ENCODE measurements around the gene KIF6. TPM values are rescaled to one million over a fixed set of nuclear protein-coding genes. Genes with fewer than 3 reads are reported as not detected.
"Not testable (repeated sequence)": the region's sequence is repeated elsewhere in the genome, so short reads cannot be mapped to it uniquely, and the experiment has no call there.

KIF6 gene
- total RNA-seq, 1 donor from 2014 or later = 0.78 TPM

DNA sequence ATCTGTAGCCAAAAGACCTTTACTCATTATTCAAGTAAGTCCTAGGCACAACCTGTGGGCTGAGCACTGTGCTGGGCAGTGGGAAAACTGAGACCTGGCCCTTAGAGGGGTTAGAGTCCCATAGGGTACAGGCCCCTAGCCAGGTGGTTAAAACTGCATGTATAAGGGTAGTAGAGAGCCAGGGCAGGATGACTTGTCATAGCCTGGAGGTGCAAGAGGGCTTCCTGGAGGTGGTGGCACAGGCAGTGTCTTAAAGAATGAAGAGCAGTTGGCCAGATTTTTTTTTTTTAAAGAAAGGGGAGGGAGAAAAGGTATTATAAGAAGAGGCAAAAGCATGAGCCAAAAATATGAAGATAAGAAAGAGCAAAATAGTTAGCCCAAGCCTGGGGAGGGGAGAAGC, 226.2 kb downstream of the KIF6 start:
- no peak for DNase-seq (ENCODE audit: low spot score)

DNA sequence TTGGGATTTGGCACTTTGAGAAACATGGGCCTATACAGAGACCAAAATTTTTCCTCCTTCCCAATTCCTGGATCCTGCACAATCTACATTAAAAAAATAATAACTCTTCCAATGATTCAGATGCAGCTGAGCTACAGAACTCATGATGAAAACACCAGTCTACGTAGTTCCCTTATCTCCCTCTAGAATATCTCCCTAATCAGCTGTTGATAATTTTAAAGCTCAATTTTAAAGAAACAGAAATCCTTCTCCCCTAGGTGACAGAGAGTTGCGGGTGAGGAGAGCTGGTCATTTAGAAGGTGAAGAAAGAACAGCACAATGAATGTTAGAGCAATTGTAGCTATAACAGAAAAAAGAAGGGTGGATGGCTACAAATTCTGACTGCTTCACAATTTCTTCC, 227.1 kb downstream of the KIF6 start:
- DNase-seq (ENCODE audit: low spot score) = no peak

DNA sequence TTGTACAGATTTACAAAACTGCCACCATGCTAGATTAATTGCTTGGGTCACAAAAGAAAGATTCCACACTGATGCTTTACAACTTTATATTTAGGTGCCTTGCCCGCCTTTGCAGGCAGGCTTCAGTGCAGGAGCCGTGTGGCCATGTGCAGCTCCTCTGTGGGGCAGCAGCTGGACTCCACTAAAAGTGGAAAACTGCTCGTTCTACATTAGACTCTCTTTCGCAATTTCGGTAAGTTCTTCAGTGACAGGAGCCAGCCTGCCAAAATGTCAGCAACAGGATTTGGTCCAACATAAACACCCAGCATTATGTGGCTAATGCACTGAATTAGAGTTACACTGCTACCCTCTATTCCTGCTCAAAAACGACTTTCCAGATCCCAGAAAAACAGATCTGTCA, 228.3 kb downstream of the KIF6 start:
- DNase-seq (ENCODE audit: low spot score) = peak; percentile 45

DNA sequence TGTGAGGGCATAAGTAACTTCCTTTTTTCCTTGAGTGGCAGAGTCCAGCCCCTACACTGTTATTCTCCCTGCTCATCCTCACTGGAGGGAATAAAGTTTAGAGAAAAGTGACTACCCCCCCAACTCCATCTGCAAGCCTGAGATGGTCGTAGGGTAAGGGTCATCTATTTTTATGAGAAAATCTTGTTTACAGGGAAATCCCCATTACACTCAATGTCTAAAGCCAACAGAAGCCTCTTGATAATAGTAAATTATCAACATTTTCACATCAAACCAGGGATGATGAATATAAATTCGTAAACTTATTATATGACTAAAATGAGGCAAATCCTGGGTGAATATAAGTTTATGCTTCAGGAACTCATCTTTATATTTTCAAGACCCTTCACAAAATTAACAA, 228.8 kb downstream of the KIF6 start:
- no peak for DNase-seq (ENCODE audit: low spot score)

DNA sequence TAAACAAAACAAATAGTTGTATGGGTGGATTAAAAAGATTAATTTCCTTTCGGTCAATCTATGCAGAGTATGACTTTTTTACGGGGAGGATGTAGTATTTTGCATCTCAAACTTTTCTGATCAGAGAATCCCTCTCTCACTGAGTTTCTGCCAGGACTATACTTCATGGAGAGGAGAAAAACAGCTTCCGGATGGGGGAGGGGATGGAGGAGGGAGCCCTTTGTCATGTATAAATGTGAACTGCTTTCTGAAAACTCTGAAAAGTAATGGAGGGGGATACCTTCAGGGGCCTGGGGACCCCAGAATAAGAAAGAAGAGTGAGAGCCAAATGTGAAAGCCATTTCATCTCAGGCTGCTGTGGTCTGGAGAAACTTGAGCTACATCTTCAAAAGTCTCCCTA, 229.6 kb downstream of the KIF6 start:
- DNase-seq (ENCODE audit: low spot score) = no peak

DNA sequence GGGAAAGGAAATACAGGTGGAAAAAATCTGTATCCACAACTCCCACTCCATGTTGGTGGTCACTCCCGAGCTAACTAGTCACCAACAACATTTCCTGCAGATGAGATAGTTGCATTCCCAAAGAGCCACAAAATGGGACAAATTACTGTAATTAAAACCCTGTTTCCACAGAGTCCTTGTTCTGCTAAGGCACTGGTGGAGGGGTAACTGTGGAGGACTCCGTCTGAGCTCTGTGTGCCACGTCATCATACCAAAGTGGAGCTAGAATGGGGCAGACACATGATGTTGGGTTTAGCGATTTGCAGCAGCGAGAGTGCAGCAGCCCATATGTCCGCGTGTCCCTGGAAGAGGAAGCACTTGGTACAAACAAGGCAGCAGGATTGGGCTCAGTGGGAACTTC, 230.2 kb downstream of the KIF6 start:
- DNase-seq (ENCODE audit: low spot score) = no peak

DNA sequence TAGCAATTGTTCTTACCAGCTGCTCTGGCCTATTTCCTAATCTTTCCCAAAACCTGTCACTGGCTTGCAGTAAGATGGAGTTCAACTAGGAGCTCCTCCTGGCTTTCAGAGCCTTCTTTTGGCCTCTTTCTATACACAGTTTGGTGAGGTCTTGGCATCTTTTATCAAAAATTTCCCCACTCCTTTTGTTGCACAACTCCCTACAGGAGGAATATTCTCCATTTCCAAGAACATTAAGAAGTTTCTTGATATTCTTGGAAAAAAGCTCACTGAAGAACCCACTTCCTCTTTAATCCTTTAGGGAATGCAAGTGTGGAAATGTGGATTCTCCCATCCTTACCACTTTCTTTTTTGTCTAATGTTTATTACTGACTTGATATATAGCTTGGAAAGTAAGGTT, 231.4 kb downstream of the KIF6 start:
- DNase-seq (ENCODE audit: low spot score) = no peak

DNA sequence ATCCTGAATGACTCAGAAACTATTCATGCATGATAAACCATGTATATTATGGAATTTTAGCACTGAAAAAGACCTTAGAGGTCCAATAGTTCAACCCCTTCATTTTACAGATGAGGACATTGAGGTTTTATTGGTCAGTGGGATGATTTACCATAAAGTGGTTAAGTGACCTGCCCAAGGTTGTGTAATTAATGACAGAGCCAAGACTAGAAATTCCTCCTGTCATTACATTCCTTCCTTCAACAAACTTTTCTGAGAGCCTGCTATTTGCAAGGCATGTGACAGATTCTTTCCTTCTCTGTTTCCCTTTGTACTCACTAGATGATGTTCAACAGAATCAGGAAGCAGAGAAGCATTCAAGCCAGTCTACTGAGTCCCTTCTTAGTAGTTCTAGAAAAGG, 232.0 kb downstream of the KIF6 start:
- DNase-seq (ENCODE audit: low spot score) = no peak

DNA sequence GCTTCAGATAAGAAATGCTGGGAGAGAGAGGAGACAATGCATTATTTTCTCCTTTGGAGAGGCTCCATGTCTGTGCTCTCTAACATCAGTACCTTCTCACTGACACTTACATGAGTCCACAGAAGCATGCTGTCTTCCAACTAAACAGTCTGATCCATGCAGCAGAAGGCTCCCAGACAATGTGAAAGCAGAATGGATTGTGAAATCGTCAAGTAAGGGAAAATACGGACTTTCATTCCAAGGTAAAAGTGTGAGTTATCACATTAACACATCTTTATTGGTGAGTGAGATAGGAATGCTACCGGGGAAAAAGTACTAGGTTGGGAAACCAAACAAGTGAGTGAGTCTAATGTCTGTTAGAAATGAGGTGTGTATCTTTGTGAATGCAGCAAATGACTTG, 235.1 kb downstream of the KIF6 start:
- DNase-seq (ENCODE audit: low spot score) = no peak

DNA sequence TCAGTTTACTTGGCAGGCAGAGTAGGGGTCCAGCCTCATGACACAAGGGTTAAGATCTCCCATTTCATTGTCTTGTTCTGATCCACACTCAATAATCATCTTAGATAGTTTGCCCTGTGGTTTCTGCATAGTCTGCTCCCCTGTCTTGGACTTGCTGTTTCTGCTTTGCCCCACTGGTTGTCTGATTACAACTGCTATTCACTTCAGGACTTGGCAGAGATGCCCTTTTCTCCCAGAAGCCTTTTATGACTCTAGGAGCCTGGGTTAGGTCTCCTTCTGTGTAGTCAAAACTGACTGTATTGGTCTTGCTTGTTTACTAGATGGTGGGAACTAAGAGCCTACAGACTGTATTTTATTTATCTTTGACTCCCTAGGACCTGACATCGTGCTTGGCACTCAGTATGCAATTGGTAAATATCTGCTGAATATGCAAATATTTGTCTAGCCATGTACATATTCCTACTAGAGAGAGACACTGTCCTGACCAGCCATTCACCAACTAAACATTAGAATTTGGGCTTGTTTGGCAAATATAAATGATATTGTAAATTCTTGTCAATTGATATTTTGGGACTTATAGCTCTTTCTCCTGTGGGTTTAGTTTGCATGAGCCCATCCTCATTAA, 236.8 kb downstream of the KIF6 start:
- DNase-seq (ENCODE audit: low spot score) = no peak

DNA sequence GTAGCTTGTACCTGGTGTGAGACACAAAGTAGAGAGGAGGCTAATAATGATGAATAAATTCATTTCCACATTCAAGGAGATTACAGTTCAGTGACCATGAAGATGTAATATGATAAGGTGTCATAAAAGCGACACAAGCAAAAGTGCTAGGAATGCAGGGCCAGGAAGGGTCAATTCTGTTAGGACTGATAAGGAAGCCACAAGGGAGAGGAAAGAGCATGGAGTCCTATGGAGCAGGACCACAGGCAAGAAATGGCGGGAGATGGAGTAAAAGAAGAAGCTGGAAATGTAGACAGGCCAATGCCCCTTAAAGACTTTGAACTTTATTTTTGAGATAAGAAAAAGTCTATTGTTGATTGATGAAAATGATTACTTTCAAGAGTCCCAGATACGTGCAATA, 240.9 kb downstream of the KIF6 start:
- no peak for DNase-seq (ENCODE audit: low spot score)

DNA sequence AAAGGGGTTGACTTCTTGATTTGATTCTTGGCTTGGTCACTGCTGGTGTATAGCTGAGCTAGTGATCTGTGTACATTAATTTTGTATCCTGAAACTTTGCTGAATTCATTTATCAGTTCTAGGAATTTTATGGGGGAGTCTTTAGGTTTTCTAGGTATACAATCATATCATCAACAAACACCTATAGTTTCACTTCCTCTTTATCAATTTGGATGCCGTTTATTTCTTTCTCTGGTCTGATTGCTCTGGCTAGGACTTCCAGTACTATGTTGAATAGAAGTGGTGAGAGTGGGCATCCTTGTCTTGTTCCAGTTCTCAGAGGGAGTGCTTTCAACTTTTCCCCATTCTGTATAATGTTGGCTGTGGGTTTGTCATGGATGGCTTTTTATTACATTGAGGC, 245.4 kb downstream of the KIF6 start:
- DNase-seq (ENCODE audit: low spot score) = not testable (repeated sequence)

DNA sequence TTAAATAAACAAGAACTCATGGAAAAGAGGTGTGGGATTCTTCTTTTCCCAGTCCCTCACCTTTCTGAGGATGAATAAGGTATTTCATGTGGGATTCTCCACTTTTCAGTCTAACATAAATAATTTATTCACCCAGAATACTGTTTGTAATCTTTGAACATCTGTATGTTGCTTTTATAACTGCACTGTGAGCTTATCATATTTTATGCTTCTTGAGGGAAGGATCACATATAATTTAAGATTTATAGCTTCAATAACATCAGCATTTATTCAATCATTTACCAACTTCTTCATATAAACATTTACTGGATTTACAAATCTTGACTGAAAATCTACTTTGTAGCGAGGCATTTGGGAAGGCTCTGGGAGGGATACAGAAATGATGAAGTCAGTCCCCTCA, 248.5 kb downstream of the KIF6 start:
- no peak for DNase-seq (ENCODE audit: low spot score)

DNA sequence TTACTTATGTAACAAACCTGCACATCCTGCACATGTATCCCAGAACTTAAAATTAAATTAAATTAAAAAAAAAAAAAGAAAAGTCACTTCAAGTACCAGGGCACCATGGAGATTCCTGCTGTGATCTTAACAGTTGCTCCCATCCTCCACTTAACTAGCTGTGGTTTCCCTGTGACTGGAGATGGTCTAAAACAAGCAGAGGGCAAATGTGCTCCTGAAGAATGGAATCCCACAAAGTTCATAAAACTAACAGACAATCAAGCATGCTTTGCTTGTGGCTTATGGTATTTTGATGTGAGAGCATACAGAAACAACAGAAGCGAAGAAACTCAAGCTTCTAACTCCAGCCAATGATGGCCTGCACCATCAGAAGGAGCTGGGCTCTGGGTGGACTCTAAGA, 249.1 kb downstream of the KIF6 start:
- no peak for DNase-seq (ENCODE audit: low spot score)

DNA sequence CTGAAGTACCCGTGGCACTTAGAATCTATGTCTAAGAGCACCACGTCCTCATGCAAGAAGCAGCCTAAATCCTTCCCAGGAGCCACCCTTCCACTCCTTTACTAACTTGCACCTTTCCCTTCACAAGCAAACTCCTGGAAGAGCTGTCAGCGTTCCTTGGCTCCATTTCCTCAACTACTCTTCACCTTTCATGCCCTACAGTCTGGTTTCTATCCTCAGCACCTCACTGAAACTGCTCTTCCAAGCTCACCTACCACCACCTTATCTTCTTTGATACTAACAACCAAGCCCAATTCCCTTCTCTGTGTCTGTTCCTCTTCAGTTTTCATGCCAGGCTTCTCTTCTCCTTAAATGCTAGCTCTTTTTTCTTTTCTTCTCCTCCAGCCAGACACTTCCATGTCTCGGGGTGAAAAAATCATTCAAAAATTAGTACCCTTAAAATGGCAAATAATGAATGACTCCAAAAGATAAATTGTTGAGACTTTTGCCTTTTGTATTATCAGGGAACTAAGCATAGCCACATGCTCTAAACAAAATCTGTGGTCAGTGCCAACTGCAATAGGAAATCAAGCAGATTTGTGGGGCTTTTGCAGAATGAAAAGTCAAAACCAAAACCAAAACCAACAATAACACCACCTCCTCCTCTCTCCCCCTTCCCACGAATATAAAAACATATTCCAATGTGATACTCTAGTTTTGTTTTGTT, 253.1 kb downstream of the KIF6 start:
- no peak for DNase-seq (ENCODE audit: low spot score)

DNA sequence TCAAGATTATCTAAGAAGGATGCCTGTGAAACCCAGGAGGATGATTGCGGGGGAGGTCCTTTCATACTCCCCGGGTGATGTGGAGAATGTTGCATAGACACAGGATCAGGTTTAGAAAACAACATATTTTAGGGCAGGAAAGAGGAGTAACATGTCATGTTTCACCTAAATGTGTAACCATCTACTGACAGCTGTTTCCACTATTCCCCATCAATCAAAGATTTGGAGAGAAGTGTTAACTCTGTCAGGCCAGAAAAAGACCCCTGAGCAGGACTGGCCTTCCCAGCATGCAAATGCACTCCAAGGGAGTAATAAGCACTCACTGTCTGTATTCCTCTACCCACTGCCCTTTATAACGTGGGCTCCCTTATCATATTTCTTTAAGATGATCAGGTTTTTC, 254.7 kb downstream of the KIF6 start:
- DNase-seq (ENCODE audit: low spot score) = no peak

DNA sequence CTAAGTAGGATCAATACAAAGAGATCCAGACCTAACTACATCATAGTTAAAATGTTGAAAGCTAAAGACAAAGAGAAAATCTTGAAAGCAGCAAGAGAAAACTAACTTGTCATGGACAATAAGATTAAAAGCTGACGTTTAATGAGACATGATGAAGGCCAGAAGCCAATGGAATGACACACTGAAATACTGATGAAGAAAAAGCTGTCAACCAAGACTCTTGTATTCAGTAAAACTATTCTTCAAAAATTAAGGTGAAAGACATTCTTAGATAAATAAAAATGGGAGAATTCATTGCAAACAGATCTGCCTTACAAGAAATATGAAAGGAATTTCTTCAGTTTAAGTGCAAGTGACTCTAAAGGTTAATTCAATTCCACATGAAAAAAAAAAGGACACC, 256.8 kb downstream of the KIF6 start:
- no peak for DNase-seq (ENCODE audit: low spot score)

DNA sequence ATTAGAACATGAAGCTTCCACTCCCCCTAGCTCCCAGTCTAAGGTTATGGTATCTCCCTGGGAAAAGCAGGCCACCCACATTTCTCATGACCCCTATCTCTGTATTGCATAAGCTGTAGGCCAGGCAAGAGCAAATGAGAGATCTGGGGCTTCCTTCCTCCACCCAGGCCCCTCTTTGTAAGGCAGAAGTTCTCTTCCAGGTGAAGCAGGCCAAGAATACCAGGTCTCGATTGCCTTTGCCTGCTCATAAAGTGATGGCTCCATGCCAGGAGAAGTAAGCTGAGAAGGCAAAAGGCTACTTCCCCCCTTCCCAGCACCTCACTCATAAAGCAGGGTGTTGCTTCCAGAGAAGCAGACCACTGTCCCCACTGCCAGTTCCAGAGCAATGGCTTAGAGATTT, 258.6 kb downstream of the KIF6 start:
- no peak for DNase-seq (ENCODE audit: low spot score)

DNA sequence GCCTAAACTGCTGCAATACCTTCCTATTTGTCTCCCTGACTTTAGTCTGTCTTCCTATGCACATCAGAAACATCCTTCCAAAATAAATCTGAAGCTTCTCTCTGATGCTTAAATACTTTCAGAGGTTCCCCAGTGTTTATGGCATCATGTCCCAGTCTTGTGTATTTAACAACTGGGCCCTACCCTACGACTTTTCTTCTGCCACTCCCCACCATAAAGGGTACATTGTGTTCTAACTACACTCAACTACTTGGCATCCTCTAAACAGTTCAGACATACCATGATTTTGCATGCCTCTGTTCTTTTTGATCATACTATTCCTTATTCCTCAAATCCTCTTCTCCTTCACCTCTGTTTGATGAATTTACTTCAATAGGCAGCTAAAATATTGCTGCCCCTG, 259.7 kb downstream of the KIF6 start:
- no peak for DNase-seq (ENCODE audit: low spot score)

DNA sequence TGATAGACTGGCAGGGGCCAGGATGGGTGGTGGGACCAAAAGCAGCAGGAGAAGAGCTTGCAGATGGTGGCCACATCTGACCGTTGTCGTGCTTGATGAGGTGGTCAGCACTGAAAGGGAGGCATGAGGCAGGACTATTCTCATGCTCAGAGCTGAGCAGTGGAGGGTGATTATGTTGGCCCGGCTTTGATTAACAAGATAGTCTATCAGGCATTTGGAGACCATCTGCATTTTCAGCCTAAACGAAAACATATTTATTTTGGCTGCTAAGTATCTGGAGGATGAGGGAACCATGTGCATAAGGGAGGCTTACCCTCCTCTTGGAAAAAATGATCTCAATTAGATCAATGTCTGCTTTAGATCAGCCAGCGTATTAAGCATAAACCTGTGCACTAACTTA, 261.1 kb downstream of the KIF6 start:
- no peak for DNase-seq (ENCODE audit: low spot score)

DNA sequence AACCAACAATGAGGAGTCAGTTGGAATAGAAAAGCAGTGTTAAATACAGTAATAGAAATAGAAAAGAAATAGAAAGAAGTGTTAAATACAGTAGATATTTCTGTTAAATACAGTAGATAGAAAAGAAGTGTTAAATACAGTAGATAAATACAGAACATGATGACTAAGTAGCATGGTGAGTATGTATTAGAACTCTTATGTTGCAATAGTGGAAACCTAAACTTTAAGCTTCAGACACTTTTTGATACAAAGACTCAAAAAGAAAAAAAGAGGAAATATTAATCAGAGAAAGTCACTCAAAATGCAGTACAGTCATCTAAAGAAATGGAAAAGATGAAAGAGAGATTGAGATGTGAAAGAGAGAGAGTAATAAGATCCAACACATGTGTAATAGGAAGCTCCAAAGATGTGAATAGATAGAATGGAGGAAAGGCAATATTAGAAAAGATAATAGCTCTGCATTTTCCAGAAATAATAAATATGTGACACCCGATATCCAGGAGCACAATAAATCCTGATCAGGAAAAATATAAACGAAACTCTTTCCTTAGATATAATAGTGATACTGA, 271.2 kb downstream of the KIF6 start:
- no peak for DNase-seq (ENCODE audit: low spot score)

DNA sequence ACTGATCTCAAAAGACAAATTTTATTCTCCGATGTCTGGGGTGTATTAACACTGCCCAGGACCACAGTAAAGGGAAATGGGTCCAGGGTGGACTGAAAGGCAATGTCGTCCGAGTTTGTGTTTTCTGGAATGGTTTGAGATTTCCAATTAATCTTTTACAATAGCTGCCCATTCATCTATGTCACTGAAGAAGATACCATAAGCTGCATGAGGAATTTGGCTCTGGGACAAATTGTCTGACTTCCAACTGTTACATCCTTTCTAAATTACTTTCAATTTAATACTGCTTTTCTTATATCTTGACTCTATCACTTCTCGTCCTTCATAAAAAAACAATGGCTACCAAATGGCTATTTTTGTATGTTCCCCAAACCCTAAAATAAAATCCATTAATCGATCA, 272.0 kb downstream of the KIF6 start:
- DNase-seq (ENCODE audit: low spot score) = no peak

DNA sequence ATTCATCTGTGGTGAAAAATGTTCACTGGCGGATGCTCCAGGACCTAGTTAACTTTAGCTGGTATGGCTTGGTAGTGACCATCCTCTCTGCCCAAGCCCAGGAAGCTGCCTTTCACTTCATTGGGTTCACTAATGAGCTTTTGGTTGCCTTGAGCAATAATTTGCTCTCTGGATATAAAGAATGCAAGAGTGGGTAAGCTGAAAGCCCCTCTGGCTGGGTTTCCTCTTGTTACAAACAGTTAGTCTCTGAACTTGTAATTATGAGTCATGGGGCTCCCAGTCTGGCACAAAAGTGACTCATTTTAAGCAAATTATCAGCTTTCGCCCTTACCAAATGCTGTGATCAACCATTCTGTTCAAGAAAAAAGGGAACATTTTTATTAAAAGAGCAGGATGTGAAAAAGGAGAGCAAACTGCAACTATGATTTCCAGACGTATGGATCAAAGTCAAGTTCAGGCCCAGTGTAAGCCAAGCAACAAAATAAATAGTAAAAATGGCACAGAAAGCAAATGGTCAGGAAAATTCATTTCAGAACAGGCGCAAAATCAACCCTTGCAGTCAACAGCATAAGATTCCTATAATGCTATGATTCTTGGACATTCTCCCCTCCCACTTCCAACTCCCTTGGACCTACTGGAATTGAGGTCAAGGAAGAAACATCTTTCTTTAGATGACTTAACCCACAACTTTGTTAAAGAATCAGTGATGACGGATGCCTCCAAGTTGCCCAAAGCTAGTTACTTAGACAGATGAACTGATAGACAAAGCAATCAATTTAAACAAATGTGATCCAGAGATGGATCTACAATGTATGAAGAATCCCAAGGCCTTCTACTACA, 272.7 kb downstream of the KIF6 start:
- DNase-seq (ENCODE audit: low spot score) = no peak
